Mucosa of descending colon (tissue), 3 donors: Measurements from ENCODE around the gene CCR3. TPM values are rescaled to one million over a fixed set of nuclear protein-coding genes. Genes with fewer than 3 reads are reported as not detected.

Experiments used
- ATAC-seq: fragments of 200-7000 bp; cut with Tn5 transposase; one replicate; pipeline ENCODE4 v1.9.1; 2020; ENCODE audit warnings: mild to moderate bottlenecking, moderate library complexity
- DNase-seq, 3 donors: peaks; one replicate each; pipeline ENCODE4 v3.0.0-alpha.2; 2020
- H3K36me3 ChIP-seq: fragments of 200-600 bp; one replicate; pipeline ENCODE4 v1.8.0; 2021; ENCODE audit warnings: low read depth, mild to moderate bottlenecking
- H3K4me1 ChIP-seq: fragments of 200-600 bp; one replicate; pipeline ENCODE4 v1.8.0; 2021; ENCODE audit warnings: low read depth, mild to moderate bottlenecking
- H3K4me3 ChIP-seq: fragments of 200-600 bp; one replicate; pipeline ENCODE4 v1.8.0; 2021; ENCODE audit warnings: mild to moderate bottlenecking
- H3K9me3 ChIP-seq: fragments of 200-600 bp; one replicate; pipeline ENCODE4 v1.8.0; 2021; ENCODE audit warnings: mild to moderate bottlenecking
- intact Hi-C, 2 donors: fragments of 100-400 bp; cut with DNase I in 1 of 2; cut with micrococcal nuclease in 1 of 2; formaldehyde crosslinking; loops; one replicate each; pipeline versions ENCODE4 v1.11.0 to v1.11.1; 2022; cut with DNase I, micrococcal nuclease
- total RNA-seq, 3 donors: library from RNA; stranded (reverse); fragmentation: NEBNext Ultra II Directional in 2 of 3; extraction: Animal tissue kit (Norgen Biotek cat#: 25700) in 2 of 3; gene quantifications; one replicate each; pipeline versions ENCODE4 v1.2.1 to v1.2.4, GENCODE V29; 2021 to 2023
- TF ChIP-seq, protein P1 (sequence below): fragments of 200-600 bp; IDR thresholded peaks from one replicate; pipeline ENCODE4 v1.8.0; 2022; ENCODE audit warnings: antibody characterized with exemption, mild to moderate bottlenecking
- donor health status: DM: no; HTN: no; CAD: no; lungs with moderate emphysema.
- donor health status: DM: no; HTN: no; CAD: no.
- donor health status: DM: no; HTN: yes; CAD: no.

The CCR3 gene
- total RNA-seq, 3 donors from 2014 or later: 0.67 TPM; not detected in 2

DNA sequence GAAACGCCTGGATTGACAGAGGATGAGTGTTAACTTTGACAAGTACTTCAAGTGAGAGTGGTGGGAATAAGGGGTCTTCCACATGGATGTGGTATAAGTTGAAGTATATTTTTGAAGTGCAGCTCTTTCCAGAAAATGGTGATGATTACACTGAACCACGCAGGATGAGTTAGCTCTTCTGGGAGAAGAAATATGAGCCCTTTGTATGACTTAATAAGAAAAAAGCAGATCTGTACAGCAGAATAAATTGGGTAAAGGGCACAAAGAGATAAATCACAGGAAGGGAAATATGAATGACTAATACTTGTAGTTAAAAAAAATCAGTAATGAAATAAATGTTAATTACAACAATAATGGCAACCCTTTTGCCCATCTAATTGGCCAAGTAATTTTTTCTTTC, 1.3 kb downstream of the CCR3 start:
- TF ChIP-seq, protein P1, sequence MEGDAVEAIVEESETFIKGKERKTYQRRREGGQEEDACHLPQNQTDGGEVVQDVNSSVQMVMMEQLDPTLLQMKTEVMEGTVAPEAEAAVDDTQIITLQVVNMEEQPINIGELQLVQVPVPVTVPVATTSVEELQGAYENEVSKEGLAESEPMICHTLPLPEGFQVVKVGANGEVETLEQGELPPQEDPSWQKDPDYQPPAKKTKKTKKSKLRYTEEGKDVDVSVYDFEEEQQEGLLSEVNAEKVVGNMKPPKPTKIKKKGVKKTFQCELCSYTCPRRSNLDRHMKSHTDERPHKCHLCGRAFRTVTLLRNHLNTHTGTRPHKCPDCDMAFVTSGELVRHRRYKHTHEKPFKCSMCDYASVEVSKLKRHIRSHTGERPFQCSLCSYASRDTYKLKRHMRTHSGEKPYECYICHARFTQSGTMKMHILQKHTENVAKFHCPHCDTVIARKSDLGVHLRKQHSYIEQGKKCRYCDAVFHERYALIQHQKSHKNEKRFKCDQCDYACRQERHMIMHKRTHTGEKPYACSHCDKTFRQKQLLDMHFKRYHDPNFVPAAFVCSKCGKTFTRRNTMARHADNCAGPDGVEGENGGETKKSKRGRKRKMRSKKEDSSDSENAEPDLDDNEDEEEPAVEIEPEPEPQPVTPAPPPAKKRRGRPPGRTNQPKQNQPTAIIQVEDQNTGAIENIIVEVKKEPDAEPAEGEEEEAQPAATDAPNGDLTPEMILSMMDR: no peak
- Histone ChIP-seq H3K4me1 (no peaks in the 10 kb centered on the region), H3K36me3 (no peaks in the 10 kb centered on the region), H3K4me3 (no peak overlapping the region), H3K9me3 (no peaks in the 10 kb centered on the region)
- no peak for DNase-seq
- intact Hi-C loops: no loop called here
- no peak for ATAC-seq

DNA sequence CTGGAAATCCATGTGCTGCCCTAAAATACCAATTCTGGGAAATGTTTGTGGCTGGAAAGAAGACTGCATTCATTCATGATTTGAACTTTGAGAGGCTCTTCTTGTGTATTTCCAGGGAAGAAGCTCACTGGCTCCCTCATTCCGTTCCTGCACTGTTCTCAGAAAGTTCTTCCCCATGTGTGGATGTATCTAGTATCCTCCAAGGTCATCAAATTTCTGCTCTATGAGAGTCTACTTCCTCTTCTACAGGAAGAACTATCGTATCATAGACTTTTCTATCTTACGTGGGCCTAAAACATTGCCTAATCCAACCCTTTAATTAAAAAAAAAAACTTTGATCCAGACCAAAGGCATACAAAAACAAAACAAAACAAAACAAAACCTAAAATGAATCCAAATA, 2.9 kb downstream of the CCR3 start:
- no peaks in the 10 kb centered on the region for H3K9me3 ChIP-seq
- no peaks in the 10 kb centered on the region for H3K4me1 ChIP-seq
- H3K36me3 ChIP-seq: no peaks in the 10 kb centered on the region
- intact Hi-C loops: no loop called here
- ATAC-seq (no peak), DNase-seq (no peak)
- no peak overlapping the region for H3K4me3 ChIP-seq
- TF ChIP-seq, protein P1: no peak

DNA sequence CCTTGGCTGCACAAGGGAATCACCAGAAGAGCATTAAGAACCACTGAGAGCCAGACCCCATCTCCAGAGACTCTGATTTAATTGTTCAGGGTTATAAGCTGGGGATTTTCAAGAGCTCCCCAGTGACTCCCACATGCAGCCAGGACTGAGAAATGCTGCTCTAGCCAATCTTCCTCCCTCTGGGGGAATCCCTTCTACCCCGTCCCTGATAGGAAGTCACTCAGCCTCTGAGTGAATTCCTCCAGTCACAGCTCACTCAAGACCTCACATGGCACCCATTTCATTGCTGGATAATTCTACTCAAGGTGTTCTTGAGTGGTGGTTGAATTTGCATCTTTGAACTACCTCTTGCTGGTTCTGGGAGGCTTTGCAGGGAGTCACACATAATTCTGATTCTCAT, 10.7 kb downstream of the CCR3 start:
- DNase-seq: no peak
- intact Hi-C loops: no loop called here
- Histone ChIP-seq H3K36me3 (no peaks in the 10 kb centered on the region), H3K4me1 (no peaks in the 10 kb centered on the region), H3K9me3 (no peaks in the 10 kb centered on the region), H3K4me3 (no peak overlapping the region)
- TF ChIP-seq, protein P1: no peak
- ATAC-seq: no peak

DNA sequence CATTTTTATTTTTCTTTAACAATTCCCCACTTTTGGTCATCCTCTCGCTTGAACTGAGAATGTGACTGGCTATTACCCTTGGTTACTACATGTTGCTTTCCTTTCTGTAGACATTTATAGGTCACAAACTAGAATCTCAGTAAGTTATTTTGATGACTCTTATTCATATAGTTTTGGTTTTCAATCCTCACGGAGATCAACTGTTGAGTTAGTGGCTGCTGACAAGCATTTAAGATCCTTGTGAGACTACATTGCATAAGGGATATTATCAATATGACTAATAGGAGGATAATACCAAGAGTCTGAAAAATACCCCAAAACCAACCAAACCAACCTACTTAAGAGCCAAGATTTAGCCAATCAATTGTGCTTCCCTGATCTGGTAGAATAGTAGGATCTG, 16.3 kb downstream of the CCR3 start:
- Histone ChIP-seq H3K9me3 (no peaks in the 10 kb centered on the region), H3K36me3 (no peaks in the 10 kb centered on the region), H3K4me3 (no peak overlapping the region), H3K4me1 (no peaks in the 10 kb centered on the region)
- ATAC-seq (no peak), DNase-seq (no peak)
- intact Hi-C loops: no loop called here
- TF ChIP-seq, protein P1: no peak

DNA sequence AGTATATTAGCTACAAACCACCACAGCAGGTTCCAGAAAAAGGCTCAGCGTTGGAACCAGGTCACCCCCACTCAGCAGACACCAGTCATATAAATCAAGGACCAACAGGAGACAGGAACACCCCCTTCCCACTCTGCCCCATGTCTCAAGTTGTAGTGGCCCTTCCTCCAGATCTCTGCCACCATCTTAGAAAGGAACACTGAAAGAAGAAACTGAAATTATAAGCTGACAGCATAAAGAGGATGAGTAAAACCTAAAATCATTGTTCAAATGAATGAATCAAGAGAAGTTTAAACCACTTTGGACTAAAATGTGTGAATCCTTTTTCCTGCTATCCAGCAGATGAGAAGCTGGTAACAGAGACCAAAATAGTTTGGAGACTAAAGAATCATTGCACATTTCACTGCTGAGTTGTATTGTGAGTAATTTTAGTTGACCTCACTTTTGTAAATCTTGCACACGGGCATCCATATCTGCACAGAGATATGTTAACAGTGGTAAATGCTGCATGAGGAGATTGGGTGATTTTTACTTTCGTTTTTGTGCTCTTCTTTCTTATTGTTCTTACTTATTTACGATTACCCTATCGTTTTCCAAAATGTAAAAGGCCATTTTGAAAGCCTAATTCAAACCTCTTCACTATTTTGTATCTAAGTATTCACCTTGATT, 19.8 kb downstream of the CCR3 start:
- ATAC-seq: no peak
- TF ChIP-seq, protein P1: no peak
- intact Hi-C loops: no loop called here

DNA sequence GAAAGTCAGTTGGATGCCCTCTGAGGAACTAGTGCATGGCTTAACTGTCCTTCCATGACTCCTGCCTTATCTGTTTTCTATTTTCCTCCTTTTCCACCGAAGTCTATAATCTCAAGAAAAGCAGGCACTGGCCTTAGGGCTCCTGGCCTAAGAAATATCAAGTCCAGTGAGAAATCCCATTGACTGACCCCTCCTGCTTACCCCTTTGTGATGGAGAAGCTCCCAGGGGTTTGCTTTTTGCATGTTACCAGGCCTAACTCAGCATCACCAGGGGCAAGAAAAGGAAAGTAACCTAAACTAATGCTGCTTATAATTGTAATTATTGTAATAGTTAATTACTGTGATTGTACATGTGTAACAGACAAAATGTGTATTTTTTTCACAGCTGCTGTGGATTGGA, 21.7 kb downstream of the CCR3 start:
- Histone ChIP-seq H3K9me3 (no peaks in the 10 kb centered on the region), H3K36me3 (no peaks in the 10 kb centered on the region), H3K4me3 (no peak overlapping the region), H3K4me1 (no peaks in the 10 kb centered on the region)
- TF ChIP-seq, protein P1: no peak
- DNase-seq: no peak
- no peak for ATAC-seq
- intact Hi-C loops: no loop called here

More for the DNA sequence above, 19.8 kb downstream of the CCR3 start:
- Histone ChIP-seq H3K36me3 (no peaks in the 10 kb centered on the region), H3K4me1 (no peaks in the 10 kb centered on the region), H3K4me3 (no peak overlapping the region), H3K9me3 (no peaks in the 10 kb centered on the region)
- DNase-seq: no peak
